DOHH2 (cell line): ENCODE measurements around the gene CFAP73.

ENCODE experiments used
- CTCF ChIP-seq: fragments of 200-600 bp; sonication (generic); IDR thresholded peaks from one replicate; pipeline ENCODE4 v1.5.1; 2014; ENCODE audit warnings: antibody characterized with exemption, mild to moderate bottlenecking, low read depth, low read length; ENCODE audit not compliant: poor library complexity, severe bottlenecking
- EZH2phosphoT487 ChIP-seq: fragments of 200-600 bp; sonication (generic); IDR thresholded peaks from 2 replicates; pipeline ENCODE4 v1.6.1; 2017; ENCODE audit warnings: borderline replicate concordance, mild to moderate bottlenecking, antibody characterized with exemption, low read length, moderate library complexity, mixed read lengths

GRCh38 chr12:113119980-113120669 lies 29.4 kb upstream of the CFAP73 start:
- TF ChIP-seq CTCF, result no peak
- TF ChIP-seq EZH2phosphoT487, result no peak
